ENCODE data around the gene VEGFC. TPM values are rescaled to one million over a fixed set of nuclear protein-coding genes. Genes with fewer than 3 reads are reported as not detected.

VEGFC gene
- total RNA-seq, 6 experiments from 2014 or later, result 1.4 to 3.1 (median 2.0) TPM

DNA sequence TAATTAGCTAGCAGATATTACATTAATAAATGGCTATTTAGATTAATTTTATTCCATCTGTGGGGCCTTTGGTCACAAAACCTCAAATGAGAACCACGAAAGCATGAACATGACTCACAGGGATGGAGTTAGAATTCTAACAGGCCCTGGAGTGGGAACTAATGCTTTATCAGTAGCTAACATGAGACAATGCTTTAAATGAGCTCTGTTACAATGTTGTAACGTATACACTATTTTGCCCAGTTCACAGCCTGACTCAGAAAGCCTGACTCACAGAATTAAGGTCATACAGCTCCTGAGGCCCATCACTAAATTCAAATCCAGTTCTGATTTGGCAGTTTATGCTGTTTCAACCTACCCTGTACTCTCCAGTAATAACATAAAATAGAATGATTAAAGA, 23.2 kb downstream of the VEGFC start:
- H3K4me3 ChIP-seq, result no peak overlapping the region
- H3K27ac ChIP-seq, result no peak overlapping the region
- no peaks in the 10 kb centered on the region for H3K36me3 ChIP-seq
- WGBS (ENCODE audit: insufficient coverage, low coverage, low lambda C conversion rate, missing lambda C conversion rate), result 25% methylated on average over 2 of the region's 2 CpGs
- ATAC-seq (no peak), DNase-seq (no peak)
- no peaks in the 10 kb centered on the region for H3K9me3 ChIP-seq
- TF ChIP-seq, protein P1, sequence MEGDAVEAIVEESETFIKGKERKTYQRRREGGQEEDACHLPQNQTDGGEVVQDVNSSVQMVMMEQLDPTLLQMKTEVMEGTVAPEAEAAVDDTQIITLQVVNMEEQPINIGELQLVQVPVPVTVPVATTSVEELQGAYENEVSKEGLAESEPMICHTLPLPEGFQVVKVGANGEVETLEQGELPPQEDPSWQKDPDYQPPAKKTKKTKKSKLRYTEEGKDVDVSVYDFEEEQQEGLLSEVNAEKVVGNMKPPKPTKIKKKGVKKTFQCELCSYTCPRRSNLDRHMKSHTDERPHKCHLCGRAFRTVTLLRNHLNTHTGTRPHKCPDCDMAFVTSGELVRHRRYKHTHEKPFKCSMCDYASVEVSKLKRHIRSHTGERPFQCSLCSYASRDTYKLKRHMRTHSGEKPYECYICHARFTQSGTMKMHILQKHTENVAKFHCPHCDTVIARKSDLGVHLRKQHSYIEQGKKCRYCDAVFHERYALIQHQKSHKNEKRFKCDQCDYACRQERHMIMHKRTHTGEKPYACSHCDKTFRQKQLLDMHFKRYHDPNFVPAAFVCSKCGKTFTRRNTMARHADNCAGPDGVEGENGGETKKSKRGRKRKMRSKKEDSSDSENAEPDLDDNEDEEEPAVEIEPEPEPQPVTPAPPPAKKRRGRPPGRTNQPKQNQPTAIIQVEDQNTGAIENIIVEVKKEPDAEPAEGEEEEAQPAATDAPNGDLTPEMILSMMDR (IDR thresholded peaks at IDR 0.05), result no peak
- TF ChIP-seq POLR2A (IDR thresholded peaks at IDR 0.05), result no peak
- intact Hi-C loops (cut with DNase I), result no loop called here
- H3K4me1 ChIP-seq, result no peaks in the 10 kb centered on the region
- H3K27me3 ChIP-seq, result no peaks in the 10 kb centered on the region

DNA sequence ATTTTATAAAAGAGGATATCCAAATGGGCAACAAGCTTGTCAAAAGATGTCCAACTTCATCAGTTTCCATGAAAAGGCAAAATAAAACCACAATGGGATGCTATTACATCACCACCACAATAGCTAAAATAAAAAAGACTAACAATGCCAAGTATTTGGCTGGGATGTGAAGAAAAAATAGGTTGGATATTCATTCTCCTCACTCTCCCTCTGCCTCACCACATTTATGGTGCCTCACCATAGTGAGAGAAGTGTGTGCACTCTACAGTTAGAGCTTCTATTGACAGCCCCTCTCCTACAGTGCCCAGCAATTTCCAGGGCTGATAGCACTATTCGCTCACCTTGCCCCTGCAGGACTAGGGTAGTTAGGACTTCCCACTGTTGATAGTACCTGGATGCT, 25.5 kb downstream of the VEGFC start:
- Histone ChIP-seq H3K9me3 (no peaks in the 10 kb centered on the region), H3K4me1 (no peaks in the 10 kb centered on the region), H3K27me3 (no peaks in the 10 kb centered on the region), H3K4me3 (no peak overlapping the region), H3K36me3 (no peaks in the 10 kb centered on the region), H3K27ac (no peak overlapping the region)
- ATAC-seq (no peak), DNase-seq (no peak)
- 75% methylated on average over 1 of the region's 1 CpG for WGBS (ENCODE audit: insufficient coverage, low coverage, low lambda C conversion rate, missing lambda C conversion rate)
- TF ChIP-seq POLR2A (IDR thresholded peaks at IDR 0.05), result no peak
- TF ChIP-seq, protein P1 (IDR thresholded peaks at IDR 0.05), result no peak
- intact Hi-C loops (cut with DNase I), result no loop called here

DNA sequence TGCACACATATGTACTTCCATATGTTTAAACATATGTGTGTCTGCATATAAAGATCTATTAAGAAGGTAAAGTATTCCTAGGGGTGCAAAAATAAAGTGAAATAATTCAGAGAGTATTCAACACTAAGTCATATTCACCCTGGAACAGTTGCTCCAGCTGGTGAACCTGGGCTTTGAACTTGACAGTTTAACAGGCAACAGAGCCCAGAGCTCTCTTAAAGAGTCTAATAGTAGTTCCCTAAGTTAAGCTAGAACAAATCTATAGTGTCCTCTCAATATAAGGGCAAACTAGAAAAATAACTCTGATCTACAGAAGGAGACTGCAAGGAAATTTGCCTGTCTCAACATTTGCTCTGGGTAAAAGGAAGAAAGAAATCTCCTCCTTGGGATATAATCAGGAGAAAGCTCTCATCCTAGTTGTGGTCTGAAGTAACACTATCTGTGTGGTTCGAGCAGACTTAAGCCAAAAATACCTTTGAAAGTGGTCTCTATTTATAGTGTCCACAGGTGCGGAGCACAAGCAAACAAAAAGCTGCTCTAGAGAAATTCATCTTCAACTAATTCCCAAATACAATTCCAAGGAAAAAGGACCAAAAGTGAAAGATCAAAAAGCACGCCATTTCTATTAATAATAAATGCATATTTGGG, 29.9 kb downstream of the VEGFC start:
- H3K36me3 ChIP-seq, result no peaks in the 10 kb centered on the region
- TF ChIP-seq, protein P1 (IDR thresholded peaks at IDR 0.05), result no peak
- no peak for TF ChIP-seq POLR2A (IDR thresholded peaks at IDR 0.05)
- WGBS (ENCODE audit: insufficient coverage, low coverage, low lambda C conversion rate, missing lambda C conversion rate), result 29% methylated on average over 3 of the region's 3 CpGs
- intact Hi-C loops (cut with DNase I), result no loop called here
- no peak for ATAC-seq
- no peak overlapping the region for H3K4me3 ChIP-seq
- H3K9me3 ChIP-seq, result no peaks in the 10 kb centered on the region
- DNase-seq, result no peak
- no peaks in the 10 kb centered on the region for H3K27me3 ChIP-seq
- no peak overlapping the region for H3K27ac ChIP-seq
- H3K4me1 ChIP-seq, result no peaks in the 10 kb centered on the region

DNA sequence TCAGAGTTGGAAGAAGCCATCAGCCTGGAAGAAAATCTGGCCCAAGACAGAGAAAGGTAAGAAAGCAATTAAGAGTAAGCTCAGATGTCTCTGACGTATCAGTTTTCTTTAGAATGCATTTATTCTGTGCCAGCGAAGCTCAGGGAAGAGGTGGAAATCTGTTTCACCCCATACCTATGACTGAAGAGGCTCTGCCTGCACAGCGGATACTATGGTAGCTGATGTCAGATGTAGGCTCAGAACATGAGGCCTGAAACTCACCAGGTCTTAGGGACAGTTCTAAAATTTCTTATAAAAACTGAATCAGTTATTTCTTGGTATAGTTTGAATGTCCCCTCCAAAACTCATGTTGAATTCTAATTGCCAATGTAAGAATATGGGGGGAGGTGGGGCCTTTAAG, 30.9 kb downstream of the VEGFC start:
- no peaks in the 10 kb centered on the region for H3K36me3 ChIP-seq
- no peaks in the 10 kb centered on the region for H3K4me1 ChIP-seq
- ATAC-seq (no peak), DNase-seq (no peak)
- TF ChIP-seq, protein P1 (IDR thresholded peaks at IDR 0.05), result no peak
- TF ChIP-seq POLR2A (IDR thresholded peaks at IDR 0.05), result no peak
- no peak overlapping the region for H3K27ac ChIP-seq
- H3K27me3 ChIP-seq, result no peaks in the 10 kb centered on the region
- H3K9me3 ChIP-seq, result no peaks in the 10 kb centered on the region
- H3K4me3 ChIP-seq, result no peak overlapping the region
- 50% methylated on average over 2 of the region's 3 CpGs for WGBS (ENCODE audit: insufficient coverage, low coverage, low lambda C conversion rate, missing lambda C conversion rate)
- intact Hi-C loops (cut with DNase I), result no loop called here

DNA sequence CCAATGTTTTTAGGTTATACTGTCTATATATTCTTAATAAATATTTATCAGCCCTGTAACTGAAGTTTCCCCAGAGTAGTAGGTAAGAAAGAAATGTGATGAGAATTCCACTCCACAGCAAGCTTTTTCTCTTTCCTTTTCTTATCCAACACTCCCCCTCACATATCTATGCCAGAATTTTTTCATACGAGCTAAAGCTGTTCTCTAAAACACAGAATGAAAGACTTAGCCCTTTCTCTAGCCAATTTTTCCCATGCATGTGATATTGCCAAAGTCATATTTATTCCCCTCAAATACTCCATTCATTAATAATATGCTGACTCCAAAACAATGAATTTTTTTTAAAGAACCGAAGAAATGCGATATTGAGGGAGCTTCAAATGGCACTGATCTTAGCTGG, 32.3 kb downstream of the VEGFC start:
- no peak overlapping the region for H3K27ac ChIP-seq
- 32% methylated on average over 3 of the region's 3 CpGs for WGBS (ENCODE audit: insufficient coverage, low coverage, low lambda C conversion rate, missing lambda C conversion rate)
- DNase-seq, result no peak
- no peak overlapping the region for H3K4me3 ChIP-seq
- intact Hi-C loops (cut with DNase I), result no loop called here
- H3K36me3 ChIP-seq, result no peaks in the 10 kb centered on the region
- H3K27me3 ChIP-seq, result no peaks in the 10 kb centered on the region
- H3K4me1 ChIP-seq, result no peaks in the 10 kb centered on the region
- H3K9me3 ChIP-seq, result no peaks in the 10 kb centered on the region
- TF ChIP-seq, protein P1 (IDR thresholded peaks at IDR 0.05), result no peak
- no peak for TF ChIP-seq POLR2A (IDR thresholded peaks at IDR 0.05)
- no peak for ATAC-seq
